Esophagus muscularis mucosa (tissue), 4 donors: ENCODE data around the gene GNAZ. TPM values are rescaled to one million over a fixed set of nuclear protein-coding genes. Genes with fewer than 3 reads are reported as not detected.
"Not testable (repeated sequence)": the region's sequence is repeated elsewhere in the genome, so short reads cannot be mapped to it uniquely, and the experiment has no call there.

Experiments
- DNase-seq: peaks from one replicate; pipeline ENCODE4 v3.0.0-alpha.2; 2017; ENCODE audit errors: extremely low spot score
- H3K27ac ChIP-seq, 4 donors: fragments of 200-600 bp; sonication (generic); replicated peaks in 1 of 4; 1 replicate in 3 of 4; 2 replicates in 1 of 4; pipeline ENCODE4 v1.5.1; 2016 to 2019; ENCODE audit warnings: mild to moderate bottlenecking in 1 of 4
- H3K27me3 ChIP-seq, 4 donors: fragments of 200-600 bp; sonication (generic); one replicate each; pipeline versions ENCODE4 v1.5.1 to v1.6.0; 2016 to 2019
- H3K36me3 ChIP-seq, 4 donors: fragments of 200-600 bp; sonication (generic); one replicate each; pipeline ENCODE4 v1.5.1; 2016 to 2019
- H3K4me1 ChIP-seq, 4 donors: fragments of 200-600 bp; sonication (generic); one replicate each; pipeline ENCODE4 v1.5.1; 2016 to 2019
- H3K4me3 ChIP-seq, 4 donors: fragments of 200-600 bp; sonication (generic); 1 replicate in 2 of 4; 2 replicates in 2 of 4; pipeline ENCODE4 v1.5.1; 2016 to 2019; ENCODE audit warnings: mild to moderate bottlenecking in 4 of 4, moderate library complexity in 1 of 4
- H3K9me3 ChIP-seq, 4 donors: fragments of 200-600 bp; sonication (generic); 1 replicate in 3 of 4; 2 replicates in 1 of 4; pipeline ENCODE4 v1.5.1; 2016 to 2019
- EP300 ChIP-seq: sonication (generic); formaldehyde crosslinking; IDR thresholded peaks from one replicate; pipeline ENCODE4 v1.6.1; 2017; ENCODE audit warnings: antibody characterized with exemption
- POLR2A ChIP-seq: fragments of 450-650 bp; IDR thresholded peaks from one replicate; pipeline ENCODE4 v1.6.1; 2017; ENCODE audit warnings: antibody characterized with exemption, moderate library complexity, mild to moderate bottlenecking, low read depth
- POLR2AphosphoS5 ChIP-seq, 2 donors: sonication (generic); formaldehyde crosslinking; IDR thresholded peaks; one replicate each; pipeline ENCODE4 v1.6.1; 2017; ENCODE audit warnings: antibody characterized with exemption in 2 of 2
- WGBS: methylation state at CpG from one replicate; pipeline ENCODE4 v1.1.5; 2018; 5-methylcytosine and 5-hydroxymethylcytosine counted together
- intact Hi-C: fragments of 100-400 bp; cut with DNase I; formaldehyde crosslinking; loops from one replicate; pipeline ENCODE4 v1.15.1; 2023
- total RNA-seq, 4 donors: library from RNA; depleted of rRNA; stranded (reverse); fragments of >200 nt; gene quantifications; one replicate each; pipeline versions ENCODE4 v1.1.0 to v1.2.1, GENCODE V29; 2016
- TF ChIP-seq, protein P1 (sequence below), 3 experiments: fragments of 200-600 bp in 2 of 3; fragments of 450-650 bp in 1 of 3; sonication (generic) in 2 of 3; IDR thresholded peaks; one replicate each; pipeline ENCODE4 v1.5.1; 2017 to 2019; ENCODE audit warnings: antibody characterized with exemption in 3 of 3, mild to moderate bottlenecking in 2 of 3, moderate library complexity in 1 of 3

The GNAZ gene
- 10 to 100 TPM; 51.7 to 79.5 (median 64.6) TPM for total RNA-seq

DNA sequence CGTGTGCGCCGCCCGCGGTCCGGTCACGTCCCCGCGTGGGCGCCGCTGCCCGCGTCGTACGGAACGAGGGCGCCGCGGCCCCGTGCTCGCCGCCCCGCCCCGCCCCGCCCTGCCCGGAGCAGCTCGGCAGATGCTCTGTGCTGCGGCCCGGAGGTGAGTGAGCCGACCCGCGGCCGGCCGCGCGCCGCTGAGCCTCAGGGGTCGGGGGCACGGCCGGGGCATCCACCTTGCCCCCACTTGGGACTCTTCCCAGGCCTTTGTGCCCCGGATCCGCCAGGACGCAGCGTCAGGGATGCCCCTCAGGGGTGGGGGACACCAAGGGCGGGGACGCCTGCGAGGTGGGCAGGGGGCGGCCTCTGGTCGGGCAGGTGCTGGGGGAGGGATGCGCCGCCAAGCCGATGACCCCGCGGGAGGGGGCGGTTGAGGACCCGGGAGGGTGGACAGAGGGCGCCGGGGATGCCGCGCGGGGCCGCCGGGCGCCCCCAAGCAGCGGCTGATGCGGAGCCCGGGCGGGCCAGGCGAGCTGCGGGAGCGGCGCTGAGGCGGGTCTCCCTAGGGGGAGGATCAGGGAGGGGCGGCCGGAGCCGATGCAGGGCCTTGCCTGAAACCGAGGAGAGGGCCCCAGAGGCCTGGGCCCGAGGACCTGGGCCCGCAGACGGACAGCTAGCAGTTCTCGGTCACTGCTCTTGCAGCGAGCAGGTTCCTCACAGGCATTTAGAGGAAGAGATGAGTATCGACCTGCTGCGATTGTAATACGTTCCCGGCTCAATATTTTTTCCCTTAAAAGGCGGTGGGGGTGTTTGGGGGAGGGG, at the start of gene GNAZ:
TSS of gene GNAZ (plus strand) at position 102 of the 812 bp plus-strand sequence. CDS start 25,177 bp downstream, outside the sequence.
- no peak for DNase-seq
- Histone ChIP-seq H3K4me3 (peak within 1 kb of the TSS; percentile 68 to 90 (median 74)), H3K9me3 (no peaks in the 10 kb centered on the region), H3K36me3 (peaks cover 0 to 4% (median 0%) of the 10 kb centered on the region in 4 donors), H3K27ac (peak within 1 kb of the TSS; percentile 65 to 76 (median 76)), H3K4me1 (peaks cover 20 to 37% (median 31%) of the 10 kb centered on the region in 4 donors), H3K27me3 (no peaks in the 10 kb centered on the region)
- WGBS = 2% methylated on average over 12 of the region's 87 CpGs
- intact Hi-C loops = no loop called here
- TF ChIP-seq POLR2AphosphoS5 (IDR thresholded peaks at IDR 0.05) = no peak
- TF ChIP-seq EP300 = no peak
- TF ChIP-seq POLR2A = no peak
- TF ChIP-seq, protein P1, sequence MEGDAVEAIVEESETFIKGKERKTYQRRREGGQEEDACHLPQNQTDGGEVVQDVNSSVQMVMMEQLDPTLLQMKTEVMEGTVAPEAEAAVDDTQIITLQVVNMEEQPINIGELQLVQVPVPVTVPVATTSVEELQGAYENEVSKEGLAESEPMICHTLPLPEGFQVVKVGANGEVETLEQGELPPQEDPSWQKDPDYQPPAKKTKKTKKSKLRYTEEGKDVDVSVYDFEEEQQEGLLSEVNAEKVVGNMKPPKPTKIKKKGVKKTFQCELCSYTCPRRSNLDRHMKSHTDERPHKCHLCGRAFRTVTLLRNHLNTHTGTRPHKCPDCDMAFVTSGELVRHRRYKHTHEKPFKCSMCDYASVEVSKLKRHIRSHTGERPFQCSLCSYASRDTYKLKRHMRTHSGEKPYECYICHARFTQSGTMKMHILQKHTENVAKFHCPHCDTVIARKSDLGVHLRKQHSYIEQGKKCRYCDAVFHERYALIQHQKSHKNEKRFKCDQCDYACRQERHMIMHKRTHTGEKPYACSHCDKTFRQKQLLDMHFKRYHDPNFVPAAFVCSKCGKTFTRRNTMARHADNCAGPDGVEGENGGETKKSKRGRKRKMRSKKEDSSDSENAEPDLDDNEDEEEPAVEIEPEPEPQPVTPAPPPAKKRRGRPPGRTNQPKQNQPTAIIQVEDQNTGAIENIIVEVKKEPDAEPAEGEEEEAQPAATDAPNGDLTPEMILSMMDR (IDR thresholded peaks at IDR 0.05) = no peak

DNA sequence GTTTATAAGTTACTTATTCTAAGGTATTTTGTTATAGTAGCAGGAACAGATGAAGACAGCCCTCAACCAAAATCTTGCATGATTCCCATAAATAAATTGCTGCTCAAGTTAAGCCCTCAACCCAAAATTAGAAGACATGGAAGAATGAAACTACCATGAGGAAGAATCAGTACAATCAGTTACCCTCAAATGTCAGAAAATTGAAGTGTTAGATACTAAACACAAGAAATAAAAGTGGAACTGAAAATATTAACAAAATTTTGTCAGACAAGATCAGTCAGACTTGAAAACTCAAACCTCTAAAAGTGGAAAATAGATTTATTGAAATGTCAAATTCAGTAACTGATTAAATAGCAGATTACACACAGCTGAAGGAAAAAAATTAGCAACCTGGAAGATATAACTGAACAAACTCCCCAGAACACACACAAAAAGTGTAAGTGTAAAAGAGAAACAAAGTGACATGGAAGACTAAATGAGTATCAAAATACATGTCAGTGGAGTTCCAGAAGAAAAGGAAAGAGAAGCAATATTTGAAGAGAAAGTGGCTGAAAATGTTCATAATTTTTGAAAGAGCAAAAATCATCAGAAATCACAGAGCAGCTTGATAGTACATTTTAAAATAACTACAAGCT, 49.5 kb upstream of the GNAZ start:
- H3K27me3 ChIP-seq = no peaks in the 10 kb centered on the region
- no peaks in the 10 kb centered on the region for H3K4me1 ChIP-seq
- H3K36me3 ChIP-seq = no peaks in the 10 kb centered on the region
- intact Hi-C loops = no loop called here
- TF ChIP-seq POLR2A (no peak), POLR2AphosphoS5 (IDR thresholded peaks at IDR 0.05) (no peak), EP300 (no peak)
- TF ChIP-seq, protein P1 (IDR thresholded peaks at IDR 0.05) = no peak
- H3K4me3 ChIP-seq = no peak overlapping the region
- no peak for DNase-seq
- H3K9me3 ChIP-seq = no peaks in the 10 kb centered on the region
- H3K27ac ChIP-seq = no peak overlapping the region

DNA sequence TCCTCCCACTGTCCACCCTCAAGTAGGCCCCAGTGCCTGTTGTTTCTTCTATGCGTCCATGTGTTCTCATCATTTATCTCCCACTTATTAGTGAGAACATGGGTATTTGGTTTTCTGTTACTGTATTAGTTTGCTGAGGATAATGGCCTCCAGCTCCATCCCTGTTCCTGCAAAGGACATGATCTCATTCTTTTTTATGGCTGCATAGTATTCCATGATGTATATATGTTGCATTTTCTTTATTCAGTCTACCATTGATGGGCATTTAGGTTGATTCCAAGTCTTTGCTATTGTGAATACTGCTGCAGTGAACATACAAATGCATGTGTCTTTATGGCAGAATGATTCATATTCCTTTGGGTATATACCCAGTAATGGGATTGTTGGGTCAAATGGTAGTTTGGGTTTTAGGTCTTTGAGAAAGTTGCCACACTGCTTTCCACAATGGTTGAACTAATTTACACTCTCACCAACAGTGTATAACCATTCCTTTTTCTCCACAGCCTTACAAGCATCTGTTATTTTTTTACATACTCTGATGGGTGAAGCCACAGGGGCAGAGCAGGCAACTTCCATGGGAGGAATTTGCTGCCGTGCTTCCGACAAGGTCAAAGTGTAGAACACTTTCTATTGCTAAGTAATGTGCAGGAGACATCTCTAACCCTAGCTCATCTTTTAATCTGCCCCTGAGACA, 48.5 kb upstream of the GNAZ start:
- H3K27ac ChIP-seq, H3K4me3 ChIP-seq: not testable (repeated sequence)

DNA sequence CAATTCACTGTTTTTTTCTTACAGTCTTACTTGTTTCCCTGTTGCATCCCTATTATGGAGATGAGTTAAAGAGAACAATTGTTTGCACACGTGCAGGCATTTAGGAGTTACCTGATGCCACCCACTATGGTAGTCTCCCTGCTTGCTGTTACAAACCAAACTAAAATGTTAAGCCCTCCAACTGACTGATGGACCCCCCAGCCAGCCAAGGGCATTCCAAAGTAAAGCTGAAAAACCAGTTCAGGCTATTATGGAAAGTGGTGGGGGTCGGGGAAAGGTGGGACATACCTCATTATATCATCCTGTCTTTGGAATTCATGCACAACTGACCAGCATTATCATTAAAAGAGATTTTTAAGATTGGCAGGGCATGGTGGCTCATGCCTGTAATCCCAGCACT, 47.0 kb upstream of the GNAZ start:
- 73% methylated on average over 2 of the region's 2 CpGs for WGBS
- intact Hi-C loops = no loop called here
- Histone ChIP-seq H3K27me3 (no peaks in the 10 kb centered on the region), H3K36me3 (no peaks in the 10 kb centered on the region), H3K9me3 (no peaks in the 10 kb centered on the region), H3K4me3 (no peak overlapping the region), H3K4me1 (no peaks in the 10 kb centered on the region), H3K27ac (no peak overlapping the region)
- DNase-seq = peak; percentile 29
- TF ChIP-seq POLR2A (no peak), POLR2AphosphoS5 (IDR thresholded peaks at IDR 0.05) (no peak), EP300 (no peak)
- TF ChIP-seq, protein P1 (IDR thresholded peaks at IDR 0.05) = no peak

More for the DNA sequence above, 48.5 kb upstream of the GNAZ start:
- H3K27me3 ChIP-seq, H3K4me1 ChIP-seq, H3K9me3 ChIP-seq, intact Hi-C loops, H3K36me3 ChIP-seq: not testable (repeated sequence)
- DNase-seq = peak; percentile 47
- WGBS = 92% methylated on average over 3 of the region's 3 CpGs

DNA sequence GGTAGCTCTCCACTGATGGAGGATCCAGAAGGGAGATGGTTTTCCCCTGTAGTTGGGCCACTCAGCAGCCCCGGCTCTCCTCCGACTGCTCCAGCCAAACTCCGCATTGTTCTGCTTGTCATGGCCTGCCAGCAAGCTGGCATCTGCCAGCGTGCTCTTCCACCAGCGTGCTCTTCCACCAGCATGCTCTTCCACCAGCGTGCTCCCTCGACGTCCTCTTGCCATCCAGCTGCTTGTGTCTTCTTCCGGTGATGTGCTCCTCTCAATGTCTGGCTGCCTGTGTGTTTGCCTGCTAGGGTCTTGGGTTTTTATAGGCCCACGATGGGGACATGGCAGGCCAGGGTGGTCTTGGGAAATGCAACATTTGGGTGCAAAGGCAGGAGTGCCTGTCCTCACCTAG, 43.5 kb upstream of the GNAZ start:
- Histone ChIP-seq H3K9me3 (no peaks in the 10 kb centered on the region), H3K27me3 (no peaks in the 10 kb centered on the region), H3K4me3 (no peak overlapping the region), H3K36me3 (no peaks in the 10 kb centered on the region), H3K4me1 (no peaks in the 10 kb centered on the region), H3K27ac (no peak overlapping the region)
- WGBS = 96% methylated on average over 9 of the region's 10 CpGs
- no peak for TF ChIP-seq POLR2A
- DNase-seq = peak; percentile 66
- intact Hi-C loops = no loop called here

DNA sequence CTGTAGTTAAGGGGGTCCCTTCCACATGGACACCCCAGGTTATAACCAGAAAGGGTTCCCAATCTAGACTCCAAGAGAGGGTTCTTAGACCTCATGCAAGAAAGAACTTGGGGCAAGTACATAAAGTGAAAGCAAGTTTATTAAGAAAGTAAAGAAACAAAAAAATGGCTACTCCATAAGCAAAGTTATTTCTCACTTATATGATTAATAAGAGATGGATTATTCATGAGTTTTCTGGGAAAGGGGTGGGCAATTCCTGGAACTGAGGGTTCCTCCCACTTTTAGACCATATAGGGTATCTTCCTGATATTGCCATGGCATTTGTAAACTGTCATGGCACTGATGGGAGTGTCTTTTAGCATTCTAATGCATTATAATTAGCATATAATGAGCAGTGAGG, 42.5 kb upstream of the GNAZ start:
- H3K27me3 ChIP-seq, DNase-seq, H3K27ac ChIP-seq, intact Hi-C loops, H3K4me3 ChIP-seq, H3K9me3 ChIP-seq, H3K36me3 ChIP-seq, H3K4me1 ChIP-seq: not testable (repeated sequence)
